GM18858 (cell line): Measurements from ENCODE around the gene FHIT.

Experiments used
- ATAC-seq: cut with Tn5 transposase; IDR thresholded peaks from one replicate; pipeline ENCODE4 v1.9.1; 2021; ENCODE audit not compliant: unreplicated experiment

Gene FHIT

DNA sequence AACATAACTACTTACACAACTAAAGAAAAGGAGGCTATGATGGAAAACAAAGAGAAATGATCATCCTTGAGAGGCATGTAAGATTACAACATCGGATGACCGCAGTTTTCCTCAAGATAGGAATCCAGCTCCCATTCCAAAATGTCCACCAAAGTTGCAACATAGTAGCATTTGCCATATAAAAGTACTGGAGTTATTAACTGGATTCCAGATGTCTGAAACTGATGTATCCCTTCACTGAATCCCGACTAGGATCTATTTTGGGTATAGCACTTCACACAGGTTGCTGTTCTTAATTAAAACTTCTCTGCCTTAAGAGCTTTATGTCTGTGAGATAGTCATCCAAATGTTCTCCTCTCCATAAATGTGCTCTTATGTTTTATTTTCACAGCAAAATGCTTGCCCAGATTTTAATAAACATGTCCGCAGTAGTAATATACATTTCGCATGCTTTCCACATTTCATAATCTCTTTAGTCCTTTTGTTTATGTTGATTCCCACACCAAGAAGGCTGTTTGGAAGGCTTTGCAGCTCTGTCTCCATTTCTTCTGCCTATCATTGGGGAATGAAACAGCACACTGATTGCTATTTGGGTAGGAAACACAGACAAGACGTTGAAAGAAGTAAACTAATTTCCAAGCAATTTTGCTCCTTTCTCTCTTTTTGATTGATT lies 1484.9 kb downstream of the FHIT start:
- ATAC-seq, result no peak

GRCh38 chr3:59764171-59764570 lies 1487.1 kb downstream of the FHIT start:
- no peak for ATAC-seq

- no peak for ATAC-seq
These were observed 1488.3 kb downstream of the FHIT start for GRCh38 chr3:59762941-59763340.

DNA sequence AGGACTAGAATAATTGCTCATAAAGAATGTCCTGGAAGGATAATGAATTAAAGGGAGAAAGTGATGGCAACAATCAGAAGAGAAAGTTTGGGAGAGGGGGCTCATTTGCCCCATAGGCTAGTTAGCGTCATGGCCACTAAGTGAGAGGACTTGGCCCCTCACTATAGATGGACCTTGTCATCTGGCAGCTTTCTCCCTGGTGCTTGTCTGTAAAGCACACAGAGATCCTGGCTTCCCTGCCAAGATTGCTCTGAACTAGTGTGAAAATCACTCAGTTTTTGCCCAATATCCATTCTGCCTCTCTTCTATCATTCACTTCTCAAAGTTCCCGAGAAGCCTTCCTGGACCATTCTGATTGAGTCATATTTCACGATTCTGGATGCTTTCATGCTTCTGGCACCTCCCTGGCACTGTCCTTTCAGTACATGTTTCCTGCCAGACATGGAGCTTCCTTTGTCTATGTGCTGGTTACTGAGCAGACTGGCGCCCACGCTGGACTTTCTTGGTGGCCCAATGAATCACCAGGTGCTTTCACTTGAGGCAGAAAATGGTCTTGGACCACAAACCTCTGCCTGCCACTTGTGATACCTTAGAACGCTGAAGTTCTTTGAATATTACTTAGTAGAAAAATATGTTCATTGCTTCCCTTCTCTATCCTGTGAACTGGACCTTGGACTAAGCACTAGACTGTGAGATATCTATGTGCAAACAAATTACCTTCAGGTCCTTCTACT lies 1491.8 kb downstream of the FHIT start:
- ATAC-seq, result no peak

- ATAC-seq, result no peak
These were observed 1492.6 kb downstream of the FHIT start for GRCh38 chr3:59758672-59759071.

- no peak for ATAC-seq
These were observed 1494.3 kb downstream of the FHIT start for GRCh38 chr3:59756934-59757333.

DNA sequence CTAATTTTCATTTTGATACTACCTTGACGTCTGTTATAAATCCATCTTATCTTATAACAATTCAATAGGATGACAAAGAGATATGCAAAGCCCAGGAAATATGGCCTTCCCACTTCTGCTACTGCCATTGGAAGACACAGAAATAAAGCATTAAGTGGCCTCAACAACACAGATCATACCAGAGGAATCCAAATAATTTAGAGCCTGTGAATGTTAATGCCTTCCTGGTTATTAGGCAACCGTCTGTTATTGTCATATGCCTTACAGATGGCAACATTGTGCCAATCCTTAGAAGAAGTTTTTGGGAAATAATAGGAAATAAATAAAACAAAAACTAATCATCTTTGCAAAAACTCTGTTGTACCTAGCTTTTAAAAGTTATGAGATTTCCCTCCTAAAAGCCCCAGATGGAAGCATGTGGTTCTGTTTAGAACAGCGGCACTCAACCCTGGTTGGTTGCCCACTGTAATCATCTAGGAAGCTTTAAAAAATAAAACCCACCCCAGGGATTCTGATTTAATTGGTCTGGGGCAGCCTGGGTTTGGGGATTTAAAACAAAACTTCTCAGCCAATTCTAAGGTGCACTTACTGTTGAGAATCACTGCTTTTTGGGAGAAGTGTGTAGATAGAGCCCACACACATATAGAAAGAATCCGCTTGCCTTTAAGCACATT lies 1496.7 kb downstream of the FHIT start:
- no peak for ATAC-seq

DNA sequence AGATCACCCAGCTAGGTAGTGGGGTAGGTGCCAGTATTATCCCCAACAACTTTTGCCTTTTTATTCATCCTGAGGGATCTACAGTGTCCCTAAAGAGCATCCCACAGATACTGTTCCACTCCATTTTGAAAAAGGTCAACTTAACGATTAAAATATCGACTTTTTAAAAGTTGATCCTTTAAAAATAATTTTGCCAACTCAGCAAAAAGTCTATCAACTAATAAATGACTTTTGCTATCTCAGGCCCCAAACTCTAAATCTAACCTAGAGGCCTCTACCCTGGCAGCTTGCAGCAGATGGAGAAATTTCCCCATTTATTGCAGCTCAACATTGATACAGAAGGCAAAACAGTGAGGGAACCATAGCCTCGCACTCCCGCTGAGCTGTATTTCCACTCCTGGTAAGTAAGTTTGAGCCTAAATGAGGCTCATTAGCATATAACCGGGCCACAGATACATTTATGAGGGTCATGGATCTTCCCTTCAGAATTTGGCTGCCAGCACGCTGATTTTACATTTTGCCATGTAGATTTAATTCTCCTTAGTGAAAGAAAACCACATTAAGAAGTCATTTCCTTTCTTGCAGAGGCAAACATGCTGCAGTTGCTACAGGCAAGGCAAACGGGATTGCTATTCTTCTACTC lies 1497.3 kb downstream of the FHIT start:
- ATAC-seq, result no peak

DNA sequence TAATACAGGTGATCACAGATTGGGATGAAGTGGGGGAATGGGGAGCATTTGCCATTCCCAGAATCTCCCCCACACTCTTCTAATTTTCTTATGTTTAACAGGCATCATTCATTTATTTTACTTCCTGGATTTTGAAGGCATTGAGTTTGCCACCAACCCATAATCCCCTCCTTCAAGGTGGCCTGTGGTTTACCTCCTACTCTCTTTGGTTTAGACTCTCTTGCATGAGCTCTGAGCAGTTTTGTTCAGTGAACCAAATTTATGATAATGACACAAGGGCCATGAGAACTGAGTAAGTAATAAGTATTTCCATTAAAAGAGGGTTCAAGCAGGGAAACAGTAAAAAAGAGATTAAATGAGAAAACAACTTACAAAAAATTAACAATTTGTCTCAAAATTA lies 1498.3 kb downstream of the FHIT start:
- no peak for ATAC-seq

DNA sequence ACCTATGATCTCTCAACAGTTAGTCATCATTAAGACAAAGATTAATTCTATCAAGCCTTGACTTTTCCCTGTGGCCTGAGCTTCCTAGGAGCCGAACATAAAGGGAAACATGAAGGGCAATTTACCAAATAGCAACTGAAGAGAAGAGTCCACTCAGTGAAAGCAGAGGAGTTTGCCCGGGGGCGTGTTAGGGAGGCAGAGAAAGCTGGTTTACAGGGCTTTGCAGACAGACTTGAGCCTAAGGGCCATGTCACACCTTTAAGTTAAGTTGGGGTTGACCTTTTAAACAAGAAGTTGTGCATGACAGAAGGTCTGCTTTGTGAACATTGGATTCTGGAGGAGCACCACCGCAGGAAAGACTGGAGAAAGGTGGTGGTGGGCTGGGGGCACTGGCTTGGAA lies 1499.6 kb downstream of the FHIT start:
- ATAC-seq, result no peak

GRCh38 chr3:59750391-59750790 lies 1500.9 kb downstream of the FHIT start:
- no peak for ATAC-seq

DNA sequence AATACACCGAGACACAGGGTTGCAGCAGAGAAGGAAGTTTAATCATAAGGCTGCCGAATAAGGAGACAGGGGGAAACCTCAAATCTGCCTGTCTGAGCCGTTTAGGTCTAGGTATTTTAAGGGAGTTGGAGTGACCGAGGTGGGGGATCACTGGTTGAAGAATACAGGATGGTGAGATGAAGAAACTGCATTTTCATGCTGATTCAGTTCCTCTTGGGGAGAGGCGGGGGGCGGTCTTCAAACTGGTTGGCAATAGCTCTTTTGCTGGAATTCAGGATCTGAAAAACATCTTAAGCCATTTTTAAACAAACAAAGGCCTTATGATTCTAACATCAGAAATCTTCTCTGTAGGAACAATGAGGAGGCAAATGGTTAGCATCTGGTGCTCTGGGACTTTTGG lies 1502.0 kb downstream of the FHIT start:
- ATAC-seq, result no peak

DNA sequence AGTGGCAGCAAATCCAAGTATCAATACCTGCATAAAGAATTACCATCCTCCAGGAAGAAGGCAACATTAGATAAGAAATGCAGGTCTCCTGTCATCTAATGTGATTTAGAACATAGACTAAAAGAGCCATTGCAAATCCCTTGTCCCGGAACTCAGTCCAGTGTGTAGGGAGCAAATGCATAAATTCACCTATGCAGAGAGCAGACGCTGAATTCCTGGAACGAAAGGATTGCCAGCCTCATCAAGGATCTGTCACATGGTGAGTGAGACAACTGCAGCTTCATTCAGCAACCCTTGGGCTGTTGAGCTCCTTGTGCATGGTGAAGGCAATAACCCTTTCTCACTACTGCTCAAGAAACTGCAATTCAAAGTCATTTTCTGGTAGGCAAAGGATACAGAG lies 1504.7 kb downstream of the FHIT start:
- no peak for ATAC-seq

GRCh38 chr3:59737241-59737640 lies 1514.0 kb downstream of the FHIT start:
- no peak for ATAC-seq

DNA sequence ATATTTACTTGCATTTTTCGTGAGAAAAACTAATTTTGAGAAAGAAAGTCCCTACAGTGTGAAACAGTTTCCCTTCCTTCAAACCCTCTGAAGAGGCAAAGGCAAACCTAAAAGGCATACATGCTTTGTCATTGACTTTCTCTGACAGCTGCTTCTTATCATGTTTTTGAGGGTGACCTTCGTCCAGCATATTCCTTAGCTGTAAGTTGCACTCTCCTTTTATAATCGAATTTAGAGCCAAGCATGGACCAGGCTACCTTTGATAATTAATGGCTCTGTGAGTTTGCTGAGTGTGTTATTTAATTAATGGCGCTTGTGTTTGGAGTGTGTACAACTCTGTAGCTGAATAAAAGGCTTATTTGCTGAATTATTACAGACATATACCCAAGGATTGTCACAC lies 1517.2 kb downstream of the FHIT start:
- no peak for ATAC-seq

- ATAC-seq, result no peak
These were observed 1518.0 kb downstream of the FHIT start for GRCh38 chr3:59733041-59733809.

DNA sequence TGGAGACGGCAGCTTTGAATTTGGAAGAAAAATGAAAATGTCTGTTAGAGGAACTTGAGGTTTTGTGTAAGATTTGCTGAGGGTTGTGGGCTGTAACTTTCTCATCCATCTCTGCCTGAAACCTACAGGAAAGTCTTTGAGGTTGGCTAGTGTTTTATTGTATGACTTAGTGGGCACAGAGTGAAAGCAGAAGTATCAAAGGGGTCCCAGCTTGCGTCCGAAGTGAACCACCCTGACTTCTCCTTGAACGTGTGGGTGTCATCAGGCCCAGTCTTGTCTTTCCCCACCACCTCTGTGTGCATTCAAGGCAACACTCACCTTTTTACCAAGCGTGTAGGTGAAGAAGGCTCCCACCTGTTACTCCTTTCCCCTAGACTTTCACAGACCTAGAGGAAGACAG lies 1519.3 kb downstream of the FHIT start:
- ATAC-seq, result no peak

GRCh38 chr3:59730591-59730990 lies 1520.7 kb downstream of the FHIT start:
- no peak for ATAC-seq

DNA sequence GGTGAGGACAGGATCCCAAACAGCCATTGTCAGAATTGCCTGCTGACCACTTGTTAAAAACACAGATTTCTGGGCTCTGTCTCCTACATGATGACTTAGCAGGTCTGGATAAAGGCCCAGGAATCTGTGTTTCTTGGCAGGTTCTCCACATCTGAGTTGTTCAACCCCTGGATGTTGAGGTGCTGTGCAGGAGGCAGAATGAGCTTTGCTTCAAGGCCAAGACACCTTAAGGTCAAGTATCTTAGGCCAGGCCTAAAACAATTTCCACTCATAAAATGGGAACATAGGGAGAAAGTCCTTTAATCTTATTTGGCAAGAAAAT lies 1522.7 kb downstream of the FHIT start:
- ATAC-seq, result no peak

GRCh38 chr3:59727902-59728586 lies 1523.2 kb downstream of the FHIT start:
- no peak for ATAC-seq

- ATAC-seq, result no peak
These were observed 1525.0 kb downstream of the FHIT start for GRCh38 chr3:59726279-59726678.
